Osteocyte (in vitro differentiated cells): ENCODE measurements around the gene OTOF. TPM values are rescaled to one million over a fixed set of nuclear protein-coding genes. Genes with fewer than 3 reads are reported as not detected.

Source experiments
- DNase-seq: peaks from one replicate; pipeline ENCODE4 v3.0.0; 2021; ENCODE audit warnings: mixed read lengths; ENCODE audit not compliant: unreplicated experiment; ENCODE audit errors: extremely low spot score
- H3K27ac Mint-ChIP-seq: one replicate; pipeline ENCODE4 v1.8.0; 2021; ENCODE audit warnings: mild to moderate bottlenecking, mixed read lengths; ENCODE audit not compliant: unreplicated experiment
- H3K27me3 Mint-ChIP-seq: one replicate; pipeline ENCODE4 v1.8.0; 2021; ENCODE audit warnings: mixed read lengths; ENCODE audit not compliant: unreplicated experiment
- H3K36me3 Mint-ChIP-seq: one replicate; pipeline ENCODE4 v1.8.0; 2021; ENCODE audit warnings: mixed read lengths; ENCODE audit not compliant: unreplicated experiment
- H3K4me1 Mint-ChIP-seq: one replicate; pipeline ENCODE4 v1.8.0; 2021; ENCODE audit warnings: mixed read lengths; ENCODE audit not compliant: unreplicated experiment
- H3K4me3 Mint-ChIP-seq: one replicate; pipeline ENCODE4 v1.8.0; 2021; ENCODE audit warnings: mild to moderate bottlenecking, moderate library complexity, mixed read lengths; ENCODE audit not compliant: unreplicated experiment
- H3K9me3 Mint-ChIP-seq: one replicate; pipeline ENCODE4 v1.8.0; 2021; ENCODE audit warnings: mixed read lengths; ENCODE audit not compliant: unreplicated experiment
- total RNA-seq: library from RNA; stranded (reverse); gene quantifications from 2 replicates; pipeline ENCODE4 v1.2.1, GENCODE V29; 2021
- TF ChIP-seq, protein P1 (sequence below): fragments of 200-600 bp; sonication (generic); IDR thresholded peaks from 2 replicates; pipeline ENCODE4 v1.5.0; 2021; ENCODE audit warnings: antibody characterized with exemption, mild to moderate bottlenecking, moderate library complexity

Gene OTOF
- total RNA-seq, 1 donor from 2014 or later: not detected

DNA sequence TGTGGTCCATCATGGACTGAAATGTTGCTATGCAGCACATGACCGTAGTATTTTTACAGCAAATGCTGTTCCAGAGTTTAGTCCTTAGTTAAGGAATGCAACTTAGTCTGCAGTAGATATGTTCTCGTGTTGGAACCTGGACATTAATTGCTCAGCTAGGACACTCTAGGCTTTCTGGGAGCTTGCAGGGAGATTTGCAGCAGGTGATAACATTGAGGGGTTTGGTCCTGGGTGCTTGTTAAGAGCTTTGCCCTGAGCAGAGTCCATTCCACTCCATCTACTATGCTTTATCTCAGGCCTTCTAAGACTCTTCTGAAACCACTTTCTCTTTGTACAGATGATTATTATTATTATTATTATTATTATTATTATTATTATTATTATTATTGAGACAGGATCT is 49.1 kb downstream of the OTOF start:
- no peak for DNase-seq
- no peak overlapping the region for H3K27ac Mint-ChIP-seq
- peaks cover 37% of the 10 kb centered on the region for H3K27me3 Mint-ChIP-seq
- H3K4me1 Mint-ChIP-seq: no peaks in the 10 kb centered on the region
- H3K4me3 Mint-ChIP-seq: no peak overlapping the region
- TF ChIP-seq, protein P1, sequence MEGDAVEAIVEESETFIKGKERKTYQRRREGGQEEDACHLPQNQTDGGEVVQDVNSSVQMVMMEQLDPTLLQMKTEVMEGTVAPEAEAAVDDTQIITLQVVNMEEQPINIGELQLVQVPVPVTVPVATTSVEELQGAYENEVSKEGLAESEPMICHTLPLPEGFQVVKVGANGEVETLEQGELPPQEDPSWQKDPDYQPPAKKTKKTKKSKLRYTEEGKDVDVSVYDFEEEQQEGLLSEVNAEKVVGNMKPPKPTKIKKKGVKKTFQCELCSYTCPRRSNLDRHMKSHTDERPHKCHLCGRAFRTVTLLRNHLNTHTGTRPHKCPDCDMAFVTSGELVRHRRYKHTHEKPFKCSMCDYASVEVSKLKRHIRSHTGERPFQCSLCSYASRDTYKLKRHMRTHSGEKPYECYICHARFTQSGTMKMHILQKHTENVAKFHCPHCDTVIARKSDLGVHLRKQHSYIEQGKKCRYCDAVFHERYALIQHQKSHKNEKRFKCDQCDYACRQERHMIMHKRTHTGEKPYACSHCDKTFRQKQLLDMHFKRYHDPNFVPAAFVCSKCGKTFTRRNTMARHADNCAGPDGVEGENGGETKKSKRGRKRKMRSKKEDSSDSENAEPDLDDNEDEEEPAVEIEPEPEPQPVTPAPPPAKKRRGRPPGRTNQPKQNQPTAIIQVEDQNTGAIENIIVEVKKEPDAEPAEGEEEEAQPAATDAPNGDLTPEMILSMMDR: no peak
- H3K9me3 Mint-ChIP-seq: no peaks in the 10 kb centered on the region
- H3K36me3 Mint-ChIP-seq: no peaks in the 10 kb centered on the region

DNA sequence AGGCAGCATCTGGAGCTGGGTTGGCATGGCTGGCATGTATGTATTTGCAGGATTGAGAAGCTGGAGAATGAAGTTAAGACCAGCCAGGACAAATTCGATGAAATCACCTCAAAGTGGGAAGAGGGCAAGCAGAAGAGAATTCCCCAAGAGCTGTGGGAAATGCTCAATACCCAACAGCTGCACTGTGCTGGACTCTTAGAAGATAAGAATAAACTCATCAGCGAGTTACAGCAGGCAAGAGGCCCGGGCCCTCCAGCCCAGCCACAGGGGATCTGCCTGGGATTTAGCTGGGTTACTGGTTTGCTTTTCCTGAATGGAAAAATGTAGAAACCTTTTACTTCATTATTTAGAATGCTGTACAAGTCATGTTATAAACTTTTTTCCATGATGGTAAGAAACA is 53.7 kb downstream of the OTOF start:
- no peaks in the 10 kb centered on the region for H3K4me1 Mint-ChIP-seq
- no peak overlapping the region for H3K4me3 Mint-ChIP-seq
- H3K36me3 Mint-ChIP-seq: no peaks in the 10 kb centered on the region
- peaks cover 37% of the 10 kb centered on the region for H3K27me3 Mint-ChIP-seq
- TF ChIP-seq, protein P1: no peak
- no peak for DNase-seq
- H3K27ac Mint-ChIP-seq: no peak overlapping the region
- no peaks in the 10 kb centered on the region for H3K9me3 Mint-ChIP-seq

DNA sequence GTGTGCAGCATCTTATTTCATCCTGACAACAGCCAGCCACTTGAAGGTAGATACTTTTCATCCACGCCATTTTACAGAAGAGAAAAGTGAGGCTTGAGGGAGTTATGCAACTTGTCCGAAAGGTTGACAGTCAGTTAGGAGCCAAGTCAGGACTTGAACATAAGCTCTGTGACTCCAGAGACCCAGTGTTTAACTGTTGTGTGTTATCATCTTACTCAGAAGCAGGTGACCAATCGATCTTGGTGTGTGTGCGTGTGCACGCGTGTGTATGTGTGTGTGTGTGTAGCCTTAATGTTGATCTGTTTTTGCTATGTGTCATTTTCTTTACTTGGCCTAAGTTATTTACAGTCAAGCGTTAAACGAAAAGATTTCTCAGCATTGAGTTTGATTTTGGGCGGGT is 54.2 kb downstream of the OTOF start:
- DNase-seq: no peak
- H3K36me3 Mint-ChIP-seq: no peaks in the 10 kb centered on the region
- H3K4me3 Mint-ChIP-seq: no peak overlapping the region
- no peak overlapping the region for H3K27ac Mint-ChIP-seq
- no peaks in the 10 kb centered on the region for H3K4me1 Mint-ChIP-seq
- TF ChIP-seq, protein P1: no peak
- peaks cover 37% of the 10 kb centered on the region for H3K27me3 Mint-ChIP-seq
- no peaks in the 10 kb centered on the region for H3K9me3 Mint-ChIP-seq

DNA sequence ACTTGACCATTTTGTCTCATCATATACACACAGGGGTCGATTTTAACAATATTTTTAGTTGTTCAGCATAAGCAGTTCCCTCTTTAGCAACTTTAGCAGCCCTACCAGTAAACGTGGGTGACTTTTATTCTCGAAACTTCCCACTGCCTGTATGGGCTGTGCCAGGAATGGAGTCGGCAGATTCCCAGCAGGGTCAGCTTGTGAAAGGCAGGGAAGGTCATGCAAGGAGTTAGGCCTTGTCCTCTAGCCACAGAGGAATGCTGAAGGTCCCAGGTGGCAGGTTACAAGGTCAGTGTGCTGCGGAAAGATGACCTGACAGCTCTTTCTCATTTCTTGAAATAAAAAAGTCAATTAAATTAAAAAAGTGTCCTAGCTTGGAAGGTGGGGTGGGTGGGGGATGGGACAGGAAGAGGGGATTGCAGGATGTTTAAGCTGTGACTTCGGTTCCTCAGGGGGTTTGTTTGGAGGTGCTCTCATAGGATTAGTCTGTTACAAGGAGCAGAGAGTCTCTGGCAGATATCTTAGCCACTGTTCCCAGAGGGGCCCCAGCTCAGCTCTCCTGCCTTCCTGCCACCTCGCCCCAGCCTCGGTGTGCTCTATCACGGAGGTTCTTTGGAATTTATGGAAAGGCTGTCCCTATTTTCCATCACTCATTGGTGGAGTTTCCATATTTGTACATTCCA is 54.8 kb downstream of the OTOF start:
- Mint-ChIP-seq H3K4me1 (no peaks in the 10 kb centered on the region), H3K9me3 (no peaks in the 10 kb centered on the region), H3K27me3 (peaks cover 39% of the 10 kb centered on the region), H3K27ac (no peak overlapping the region), H3K4me3 (no peak overlapping the region), H3K36me3 (no peaks in the 10 kb centered on the region)
- TF ChIP-seq, protein P1: no peak
- DNase-seq: no peak

DNA sequence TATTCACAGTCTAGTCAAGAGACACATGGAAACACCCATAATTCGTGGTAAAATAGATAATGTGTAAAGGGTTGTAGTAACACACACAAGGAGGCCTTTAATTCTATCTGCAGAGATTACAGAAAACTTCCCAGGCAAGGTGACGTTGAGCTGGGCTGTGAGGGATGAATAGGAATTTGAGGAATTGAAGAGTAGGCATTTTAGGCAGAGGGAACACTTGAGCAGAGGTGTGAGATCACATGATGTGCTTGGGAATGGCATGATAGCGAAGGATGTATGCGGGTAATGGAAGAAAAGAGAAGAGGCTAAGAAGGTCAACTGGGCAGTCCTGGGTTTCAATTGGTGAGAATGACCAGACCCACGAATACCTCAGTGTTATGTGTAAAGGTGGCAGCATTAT is 56.0 kb downstream of the OTOF start:
- Mint-ChIP-seq H3K4me1 (no peaks in the 10 kb centered on the region), H3K27me3 (peaks cover 39% of the 10 kb centered on the region), H3K9me3 (no peaks in the 10 kb centered on the region), H3K27ac (no peak overlapping the region), H3K4me3 (no peak overlapping the region), H3K36me3 (no peaks in the 10 kb centered on the region)
- TF ChIP-seq, protein P1: no peak
- no peak for DNase-seq
